H9 (cell line): ENCODE data around the gene PKNOX2. TPM values are rescaled to one million over a fixed set of nuclear protein-coding genes. Genes with fewer than 3 reads are reported as not detected.
A peak's percentile ranks its signal among the peaks of the same experiment; 100 is the strongest.

Source experiments
- DNase-seq: peaks from one replicate; pipeline ENCODE4 v3.0.0-alpha.2; 2017
- H2AFZ ChIP-seq: one replicate; pipeline ENCODE4 v1.6.1; 2013; ENCODE audit warnings: mild to moderate bottlenecking, low read length, control low read depth, moderate library complexity
- H2AK5ac ChIP-seq: 2 replicates; pipeline ENCODE4 v1.6.1; 2013; ENCODE audit warnings: low read length, control low read depth, mixed read lengths; ENCODE audit not compliant: insufficient read length
- H2BK120ac ChIP-seq: one replicate; pipeline ENCODE4 v1.6.1; 2013; ENCODE audit warnings: low read depth, mild to moderate bottlenecking, low read length, control low read depth, inconsistent platforms; ENCODE audit not compliant: poor library complexity, severe bottlenecking
- H2BK12ac ChIP-seq: 2 replicates; pipeline ENCODE4 v1.6.1; 2013; ENCODE audit warnings: low read length, control low read depth, mixed read lengths, low read depth; ENCODE audit not compliant: insufficient read length
- H2BK15ac ChIP-seq: 2 replicates; pipeline ENCODE4 v1.6.1; 2013; ENCODE audit warnings: low read depth, low read length, control low read depth
- H2BK20ac ChIP-seq: one replicate; pipeline ENCODE4 v1.6.1; 2013; ENCODE audit warnings: low read depth, mild to moderate bottlenecking, low read length, control low read depth, inconsistent platforms; ENCODE audit not compliant: poor library complexity, severe bottlenecking
- H2BK5ac ChIP-seq: 2 replicates; pipeline ENCODE4 v1.6.1; 2013; ENCODE audit warnings: low read length, control low read depth, mixed read lengths; ENCODE audit not compliant: insufficient read length
- H3K14ac ChIP-seq: 2 replicates; pipeline ENCODE4 v1.6.1; 2013; ENCODE audit warnings: low read length, control low read depth; ENCODE audit not compliant: insufficient read depth
- H3K18ac ChIP-seq: 2 replicates; pipeline ENCODE4 v1.6.1; 2013; ENCODE audit warnings: low read depth, mild to moderate bottlenecking, mixed read lengths, low read length, control low read depth; ENCODE audit not compliant: insufficient read length
- H3K23ac ChIP-seq: 2 replicates; pipeline ENCODE4 v1.6.1; 2013; ENCODE audit warnings: low read length, control low read depth, mixed read lengths, low read depth; ENCODE audit not compliant: insufficient read length
- H3K23me2 ChIP-seq: 2 replicates; pipeline ENCODE4 v1.6.1; 2013; ENCODE audit warnings: low read depth, mild to moderate bottlenecking, mixed read lengths, low read length, control low read depth; ENCODE audit not compliant: insufficient read length, poor library complexity, severe bottlenecking
- H3K27ac ChIP-seq: 2 replicates; pipeline ENCODE4 v1.5.1; 2013; ENCODE audit warnings: low read length, control low read depth, mixed read lengths, low read depth; ENCODE audit not compliant: insufficient read length
- H3K27me3 ChIP-seq: 2 replicates; pipeline ENCODE4 v1.6.1; 2013; ENCODE audit warnings: low read length, control low read depth, inconsistent platforms; ENCODE audit not compliant: insufficient read depth
- H3K4ac ChIP-seq: 2 replicates; pipeline ENCODE4 v1.6.1; 2013; ENCODE audit warnings: low read depth, mild to moderate bottlenecking, control low read depth, inconsistent platforms, low read length, moderate library complexity
- H3K4me1 ChIP-seq: 2 replicates; pipeline ENCODE4 v1.6.1; 2013; ENCODE audit warnings: low read length, control low read depth, inconsistent platforms; ENCODE audit not compliant: insufficient read depth
- H3K4me2 ChIP-seq: 2 replicates; pipeline ENCODE4 v1.6.1; 2013; ENCODE audit warnings: low read length, control low read depth, mixed read lengths; ENCODE audit not compliant: insufficient read length, insufficient read depth
- H3K56ac ChIP-seq: 2 replicates; pipeline ENCODE4 v1.6.1; 2013; ENCODE audit warnings: low read depth, mild to moderate bottlenecking, mixed read lengths, low read length, control low read depth; ENCODE audit not compliant: insufficient read length
- H3K79me1 ChIP-seq: 2 replicates; pipeline ENCODE4 v1.6.1; 2013; ENCODE audit warnings: low read depth, mild to moderate bottlenecking, moderate library complexity, low read length, control low read depth, inconsistent platforms; ENCODE audit not compliant: insufficient read depth, poor library complexity, severe bottlenecking
- H3K79me2 ChIP-seq: 2 replicates; pipeline ENCODE4 v1.6.1; 2013; ENCODE audit warnings: low read length, control low read depth, inconsistent platforms; ENCODE audit not compliant: insufficient read depth
- H3K9ac ChIP-seq: 2 replicates; pipeline ENCODE4 v1.6.1; 2013; ENCODE audit warnings: low read length, control low read depth, mixed read lengths; ENCODE audit not compliant: insufficient read length; ENCODE audit errors: extremely low read depth
- H3K9me3 ChIP-seq: one replicate; pipeline ENCODE4 v1.6.1; 2013; ENCODE audit warnings: low read depth, low read length, inconsistent platforms; ENCODE audit not compliant: control insufficient read depth
- H3T11ph ChIP-seq: one replicate; pipeline ENCODE4 v1.6.1; 2013; ENCODE audit warnings: mild to moderate bottlenecking, low read length, control low read depth, inconsistent platforms
- H4K20me1 ChIP-seq: one replicate; pipeline ENCODE4 v1.6.1; 2013; ENCODE audit not compliant: control insufficient read depth, insufficient read length, insufficient read depth
- H4K5ac ChIP-seq: 2 replicates; pipeline ENCODE4 v1.6.1; 2013; ENCODE audit warnings: low read depth, mild to moderate bottlenecking, mixed read lengths, low read length, control low read depth; ENCODE audit not compliant: insufficient read length
- H4K8ac ChIP-seq: replicated peaks from 2 replicates; pipeline ENCODE4 v1.6.1; 2013; ENCODE audit warnings: low read length, control low read depth, mixed read lengths, low read depth; ENCODE audit not compliant: insufficient read length
- H4K91ac ChIP-seq: 2 replicates; pipeline ENCODE4 v1.6.1; 2013; ENCODE audit warnings: low read depth, mild to moderate bottlenecking, moderate library complexity, mixed read lengths, low read length, control low read depth; ENCODE audit not compliant: insufficient read length
- H3K27ac Mint-ChIP-seq, 3 experiments: 2 replicates in 2 of 3; 3 replicates in 1 of 3; pipeline ENCODE4 v1.8.0; 2020 to 2021; ENCODE audit warnings: mixed read lengths in 3 of 3, mild to moderate bottlenecking in 1 of 3, moderate library complexity in 1 of 3
- H3K27me3 Mint-ChIP-seq: 2 replicates; pipeline ENCODE4 v1.8.0; 2021; ENCODE audit warnings: low read depth, mild to moderate bottlenecking, moderate library complexity, mixed read lengths
- H3K36me3 Mint-ChIP-seq, 3 experiments: 2 replicates in 2 of 3; 3 replicates in 1 of 3; pipeline ENCODE4 v1.8.0; 2020 to 2021; ENCODE audit warnings: low read depth in 3 of 3, mixed read lengths in 3 of 3; ENCODE audit not compliant: insufficient read depth in 1 of 3
- H3K4me1 Mint-ChIP-seq, 2 experiments: 2 replicates each; pipeline ENCODE4 v1.8.0; 2020; ENCODE audit warnings: mixed read lengths in 2 of 2
- H3K4me3 Mint-ChIP-seq, 2 experiments: 2 replicates in 1 of 2; 3 replicates in 1 of 2; pipeline ENCODE4 v1.8.0; 2020 to 2021; ENCODE audit warnings: mild to moderate bottlenecking in 2 of 2, mixed read lengths in 2 of 2, moderate library complexity in 1 of 2
- H3K9me3 Mint-ChIP-seq, 2 experiments: 2 replicates in 1 of 2; 3 replicates in 1 of 2; pipeline ENCODE4 v1.8.0; 2020; ENCODE audit warnings: mild to moderate bottlenecking in 2 of 2, mixed read lengths in 2 of 2, moderate library complexity in 1 of 2
- CTCF ChIP-seq: fragments of 200-600 bp; sonication (generic); conservative IDR thresholded peaks from 3 replicates; pipeline ENCODE4 v1.8.0; 2021; ENCODE audit warnings: antibody characterized with exemption, mild to moderate bottlenecking
- WGBS: extraction: QIAGEN DNeasy Blood & Tissue Kit; methylation state at CpG from one replicate; pipeline ENCODE4 v1.1.7; 2013; ENCODE audit warnings: missing lambda C conversion rate, low lambda C conversion rate, mixed read lengths; ENCODE audit not compliant: insufficient read length; ENCODE audit errors: extremely low coverage; 5-methylcytosine and 5-hydroxymethylcytosine counted together
- total RNA-seq: library from RNA; stranded (reverse); gene quantifications from 2 replicates; pipeline ENCODE4 v1.2.1, GENCODE V29; 2021

The PKNOX2 gene
- total RNA-seq, 1 experiment from 2014 or later: 1.3 TPM

GRCh38 chr11:125262830-125263218 is 98.3 kb downstream of the PKNOX2 start:
- Histone ChIP-seq H2AFZ (no peak overlapping the region), H3T11ph (no peak overlapping the region), H3K56ac (no peak overlapping the region), H3K79me2 (no peaks in the 10 kb centered on the region), H3K14ac (peak overlapping the region; percentile 84), H2BK12ac (no peak overlapping the region), H2AK5ac (no peak overlapping the region), H3K23me2 (peaks cover 4% of the 10 kb centered on the region), H3K4me2 (peak overlapping the region; percentile 52), H2BK20ac (no peak overlapping the region), H2BK120ac (no peak overlapping the region), H3K27me3 (no peaks in the 10 kb centered on the region; the same call in 1 of the 2 replicates), H3K4me1 (peaks cover 7% of the 10 kb centered on the region), H3K9me3 (no peaks in the 10 kb centered on the region), H3K79me1 (no peaks in the 10 kb centered on the region), H4K5ac (no peak overlapping the region), H2BK5ac (no peak overlapping the region), H3K27ac (no peak overlapping the region), H4K20me1 (peaks cover 2% of the 10 kb centered on the region), H4K91ac (no peak overlapping the region), H3K18ac (peak overlapping the region; percentile 80), H3K9ac (no peak overlapping the region), H3K23ac (no peak overlapping the region), H4K8ac (no peak overlapping the region), H2BK15ac (no peak overlapping the region), H3K4ac (no peak overlapping the region; the same call in 1 of the 2 replicates)
- H3K27me3 Mint-ChIP-seq: peaks cover 30% of the 10 kb centered on the region
- H3K9me3 Mint-ChIP-seq: no peaks in the 10 kb centered on the region
- no CpG with 5 or more reads among the region's 10 CpGs for WGBS
- TF ChIP-seq CTCF: no peak
- DNase-seq: peak; percentile 52
- peak overlapping the region; percentile 2 to 89 (median 48); a peak in 5 of 7 replicates for H3K27ac Mint-ChIP-seq
- peak overlapping the region; percentile 19 to 49 for H3K4me3 Mint-ChIP-seq
- no peaks in the 10 kb centered on the region for H3K36me3 Mint-ChIP-seq
- peaks cover 35 to 64% of the 10 kb centered on the region in 2 experiments for H3K4me1 Mint-ChIP-seq
